GM21390 (cell line): Measurements from ENCODE around the gene EFCAB13.

Experiments used
- ATAC-seq: cut with Tn5 transposase; IDR thresholded peaks from one replicate; pipeline ENCODE4 v1.9.1; 2021; ENCODE audit not compliant: unreplicated experiment

EFCAB13 gene

DNA sequence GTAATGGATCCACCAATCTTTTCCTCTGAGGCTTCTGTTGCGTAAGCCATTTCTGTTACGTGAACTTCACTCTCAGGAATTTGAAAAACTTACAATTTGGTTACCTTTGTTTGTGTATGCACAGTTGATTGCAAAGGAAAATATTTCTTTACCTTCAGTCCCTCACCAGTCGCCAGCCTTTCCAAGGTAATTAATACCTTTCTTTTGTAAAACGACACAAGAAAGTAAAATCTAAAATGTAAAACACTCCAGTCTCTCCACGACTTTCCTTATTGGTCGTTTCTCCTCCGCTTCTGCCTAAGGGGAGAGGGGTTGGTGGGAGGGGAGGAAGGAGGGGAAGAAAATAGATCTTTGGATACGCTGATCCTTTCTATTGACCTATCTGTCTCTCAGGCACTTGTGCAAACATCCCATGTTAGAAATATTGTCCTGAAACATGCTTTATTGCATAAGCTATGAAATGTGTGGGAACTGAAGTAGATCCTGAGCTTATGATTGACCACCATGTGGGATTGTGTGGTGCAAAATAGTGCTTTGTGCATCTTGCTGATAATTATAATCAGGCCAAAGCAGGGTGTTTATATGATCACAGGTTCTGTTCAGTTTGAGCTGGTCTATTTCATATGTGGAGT lies 32.4 kb upstream of the EFCAB13 start:
- no peak for ATAC-seq

GRCh38 chr17:47292206-47292605 lies 31.5 kb upstream of the EFCAB13 start:
- ATAC-seq: no peak

GRCh38 chr17:47295037-47295873 lies 28.5 kb upstream of the EFCAB13 start:
- ATAC-seq: no peak

DNA sequence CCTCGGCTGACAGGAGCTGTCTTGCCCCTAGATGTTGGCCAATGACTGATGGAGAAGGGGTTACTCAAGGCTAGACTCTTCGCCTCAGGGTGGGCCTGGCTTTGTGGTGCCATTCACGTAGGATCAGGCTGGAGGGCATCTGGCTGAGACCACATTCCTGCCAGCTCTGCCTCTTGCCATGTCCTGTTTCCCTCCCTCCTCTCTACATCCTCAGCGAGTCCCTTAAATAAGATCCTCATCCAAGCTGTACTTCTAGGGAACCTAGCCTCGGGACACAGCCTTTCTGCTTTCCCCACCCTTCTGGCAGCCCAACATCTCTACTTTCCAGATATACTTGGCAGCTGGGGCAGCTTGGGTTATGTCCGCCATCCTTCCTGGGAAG lies 27.9 kb upstream of the EFCAB13 start:
- no peak for ATAC-seq

DNA sequence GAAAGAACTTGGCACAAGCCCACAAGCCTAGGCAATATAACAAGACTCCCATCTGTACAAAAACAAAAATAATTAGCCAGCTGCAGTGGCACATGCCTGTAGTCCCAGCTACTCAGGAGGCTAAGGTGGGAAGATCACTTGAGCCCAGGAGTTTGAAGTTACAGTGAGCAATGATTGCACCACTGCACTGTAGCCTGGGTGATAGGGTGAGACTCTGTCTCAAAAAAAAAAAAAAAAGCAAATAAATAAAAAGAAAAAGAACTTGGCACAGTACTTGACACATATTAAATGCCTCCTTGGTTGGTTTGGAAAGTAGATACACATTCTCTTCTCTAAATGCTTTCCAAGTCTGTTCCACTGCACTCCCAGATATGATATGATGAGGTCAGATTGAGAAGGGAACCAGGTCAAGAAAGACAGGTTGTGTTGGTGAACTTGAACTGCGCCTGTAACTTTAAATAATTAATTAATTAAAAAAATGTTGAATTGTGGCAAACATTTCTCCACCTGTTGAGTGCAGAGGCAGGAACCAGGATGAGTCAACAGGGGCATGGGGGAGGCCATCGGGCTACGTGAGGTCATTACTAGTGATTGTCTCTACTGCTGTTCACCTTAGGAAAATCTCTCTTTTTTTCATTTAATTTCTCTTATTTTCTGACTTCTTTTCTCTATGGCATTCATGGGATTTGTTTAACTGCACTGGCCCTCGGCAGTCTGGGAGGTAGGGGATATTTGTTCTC lies 25.9 kb upstream of the EFCAB13 start:
- no peak for ATAC-seq

- no peak for ATAC-seq
Observed at GRCh38 chr17:47298712-47299111, 25.0 kb upstream of the EFCAB13 start.

GRCh38 chr17:47299239-47299910 lies 24.4 kb upstream of the EFCAB13 start:
- no peak for ATAC-seq

DNA sequence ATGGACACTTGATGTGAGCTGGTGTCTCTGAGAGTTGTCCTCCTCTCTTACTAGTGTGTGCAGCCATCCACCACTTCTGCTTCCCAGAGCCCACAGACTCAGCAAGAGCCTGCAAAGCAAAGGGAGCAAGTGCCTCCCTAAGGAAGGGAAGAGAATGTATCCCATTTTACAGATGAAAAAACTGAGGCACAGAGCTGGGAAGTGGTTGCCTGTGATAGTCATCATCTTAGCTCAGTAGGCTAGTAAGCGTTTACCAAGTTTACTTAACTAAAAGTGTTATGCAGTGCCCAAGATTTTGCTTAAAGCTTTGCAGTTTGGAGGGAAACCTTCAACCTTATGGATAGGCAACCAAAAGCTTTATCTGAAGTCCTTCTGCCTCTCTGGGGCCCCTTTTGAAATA lies 23.0 kb upstream of the EFCAB13 start:
- ATAC-seq: no peak

- ATAC-seq: no peak
Observed at GRCh38 chr17:47301161-47301560, 22.6 kb upstream of the EFCAB13 start.

DNA sequence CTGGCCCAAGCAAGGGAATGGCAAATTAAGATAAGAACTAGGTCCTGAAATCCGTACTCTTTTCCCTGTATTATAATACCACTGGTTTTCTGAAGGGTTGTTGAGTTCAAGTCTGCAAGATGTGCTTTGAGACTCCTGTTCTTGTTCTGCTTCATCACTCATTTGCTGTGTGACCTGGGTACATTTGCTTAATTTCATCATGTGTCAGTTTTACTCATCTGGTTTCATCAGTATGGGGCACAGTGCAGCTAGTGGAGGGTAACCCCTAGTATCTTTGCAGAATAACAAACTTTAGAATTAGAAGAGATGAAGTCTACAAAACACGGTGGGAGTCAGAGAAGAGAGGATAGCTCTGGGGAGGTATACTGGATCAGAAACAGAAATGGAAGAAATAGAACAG lies 21.9 kb upstream of the EFCAB13 start:
- ATAC-seq: no peak

DNA sequence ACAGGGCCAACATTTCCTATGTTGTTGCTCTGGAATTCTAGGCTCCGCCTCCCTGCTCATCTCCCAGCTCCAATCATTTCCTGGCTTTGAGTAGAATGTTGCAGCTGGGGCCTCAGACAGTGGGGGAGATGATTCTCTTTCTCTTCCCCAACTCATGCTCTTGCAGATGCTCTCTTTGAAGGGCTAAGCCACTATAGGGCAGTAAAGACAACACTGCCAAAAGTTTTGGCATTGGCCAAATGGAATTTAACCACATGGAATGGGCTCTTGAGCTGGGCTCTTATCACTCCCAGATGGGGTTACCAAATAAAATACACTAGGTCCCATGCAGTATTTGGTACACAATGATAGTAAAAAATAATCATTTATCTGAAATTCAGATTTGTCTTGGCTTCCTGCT lies 19.6 kb upstream of the EFCAB13 start:
- ATAC-seq: no peak

DNA sequence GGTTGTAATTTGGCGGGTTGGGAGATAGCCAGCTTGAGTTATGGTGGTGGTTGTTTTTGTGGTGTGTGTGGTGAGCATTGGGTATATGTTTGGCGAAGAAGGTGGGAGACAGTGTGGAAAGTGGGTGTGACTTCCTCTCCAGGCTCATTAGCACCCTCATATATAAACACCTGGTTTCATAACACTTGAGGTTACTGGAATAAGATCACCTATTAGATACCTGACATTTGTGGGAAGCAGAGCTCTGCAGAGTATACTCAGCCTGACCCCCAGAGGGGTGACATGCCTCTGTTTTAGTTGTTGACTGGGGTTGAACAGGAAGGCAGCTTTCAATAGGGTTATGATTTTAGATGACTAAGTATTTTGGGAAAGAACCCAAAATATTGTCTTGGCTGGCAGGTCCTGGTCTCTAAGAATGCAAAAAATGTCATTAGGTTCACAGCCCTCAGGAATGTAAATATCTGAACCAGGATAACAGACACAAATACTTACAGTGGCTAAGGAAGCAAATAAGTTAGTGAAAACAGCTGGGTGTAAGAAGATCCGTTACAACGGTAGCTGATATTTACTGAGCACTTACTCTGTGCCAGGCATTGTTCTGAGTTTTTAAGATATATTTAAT lies 18.3 kb upstream of the EFCAB13 start:
- no peak for ATAC-seq

DNA sequence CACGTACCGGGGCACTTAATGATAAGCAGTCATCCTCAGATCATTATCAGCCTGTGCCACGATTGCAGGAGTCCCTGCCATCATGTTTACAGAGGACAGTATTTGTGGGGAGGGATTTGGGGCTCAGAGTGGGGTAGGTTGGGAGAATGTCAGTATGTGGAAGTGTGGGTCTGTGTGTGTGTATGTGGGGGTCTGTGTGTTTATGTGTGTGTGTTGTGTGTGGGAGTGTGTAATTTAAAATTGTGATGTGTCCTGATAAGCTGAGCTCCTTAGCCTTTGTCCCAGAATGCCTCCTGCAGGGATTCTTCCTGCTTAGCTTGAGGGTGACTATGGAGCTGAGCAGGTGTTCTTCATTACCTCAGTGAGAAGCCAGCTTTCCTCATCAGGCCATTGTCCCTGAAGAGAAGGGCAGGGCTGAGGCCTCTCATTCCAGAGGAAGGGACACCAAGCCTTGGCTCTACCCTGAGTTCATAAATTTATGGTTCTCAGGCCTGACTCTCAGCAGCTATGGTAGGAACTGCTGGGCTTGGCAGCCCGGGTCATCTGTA lies 13.5 kb upstream of the EFCAB13 start:
- ATAC-seq: no peak

DNA sequence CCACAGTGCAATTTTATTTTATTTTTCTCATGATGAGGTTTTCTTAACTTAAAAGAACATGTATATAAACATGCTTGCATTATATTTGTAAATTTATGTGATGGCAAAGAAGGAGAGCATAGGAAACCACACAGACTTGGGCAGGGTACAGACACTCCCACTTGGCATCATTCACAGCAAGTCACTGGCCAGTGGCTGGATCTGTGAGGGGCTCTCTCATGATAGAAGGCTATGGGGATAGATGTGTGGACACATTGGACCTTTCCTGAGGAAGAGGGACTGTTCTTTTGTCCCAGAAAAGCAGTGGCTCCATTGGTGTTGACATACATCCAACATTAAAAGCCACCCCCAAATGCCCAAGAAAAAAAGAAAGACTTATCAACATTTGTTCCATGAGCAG lies 12.3 kb upstream of the EFCAB13 start:
- ATAC-seq: no peak

DNA sequence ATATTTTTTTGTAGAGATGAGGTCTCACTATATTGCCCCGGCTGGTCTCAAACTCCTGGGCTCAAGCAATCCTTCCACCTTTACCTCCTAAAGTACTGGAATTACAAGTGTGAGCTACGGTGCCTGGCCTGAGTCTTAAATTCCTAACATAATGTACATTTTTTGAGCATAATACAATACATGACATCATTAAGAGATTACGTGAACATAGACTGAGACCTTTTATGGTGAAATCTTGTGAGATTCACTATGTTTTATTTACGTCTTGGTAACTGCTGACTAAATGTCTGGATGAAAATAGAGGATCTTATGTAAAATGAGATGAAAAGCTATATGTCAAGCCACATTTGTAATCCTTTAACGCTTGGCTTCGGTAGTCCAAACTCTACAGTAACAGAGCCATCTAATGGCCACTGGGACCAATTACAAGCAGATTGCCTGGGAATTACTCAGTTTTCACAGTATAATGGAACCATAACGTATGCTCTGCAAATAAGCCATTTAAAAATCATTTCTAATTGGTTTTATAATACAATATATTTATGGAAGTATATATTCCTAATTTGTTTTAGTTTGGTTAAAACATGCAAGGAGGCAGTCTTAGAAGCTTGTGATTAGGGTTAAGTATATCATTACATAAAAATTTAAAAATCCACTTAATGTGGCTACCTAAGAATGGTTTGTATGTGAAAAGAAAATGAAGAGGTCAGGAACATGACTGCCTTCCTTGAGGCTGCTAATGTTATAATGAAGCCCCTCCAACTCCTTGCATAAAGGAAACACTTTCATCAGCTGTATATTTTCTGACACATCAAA lies 8.1 kb upstream of the EFCAB13 start:
- no peak for ATAC-seq

GRCh38 chr17:47316311-47316710 lies 7.4 kb upstream of the EFCAB13 start:
- no peak for ATAC-seq

- ATAC-seq: no peak
Observed at GRCh38 chr17:47317119-47317518, 6.6 kb upstream of the EFCAB13 start.

DNA sequence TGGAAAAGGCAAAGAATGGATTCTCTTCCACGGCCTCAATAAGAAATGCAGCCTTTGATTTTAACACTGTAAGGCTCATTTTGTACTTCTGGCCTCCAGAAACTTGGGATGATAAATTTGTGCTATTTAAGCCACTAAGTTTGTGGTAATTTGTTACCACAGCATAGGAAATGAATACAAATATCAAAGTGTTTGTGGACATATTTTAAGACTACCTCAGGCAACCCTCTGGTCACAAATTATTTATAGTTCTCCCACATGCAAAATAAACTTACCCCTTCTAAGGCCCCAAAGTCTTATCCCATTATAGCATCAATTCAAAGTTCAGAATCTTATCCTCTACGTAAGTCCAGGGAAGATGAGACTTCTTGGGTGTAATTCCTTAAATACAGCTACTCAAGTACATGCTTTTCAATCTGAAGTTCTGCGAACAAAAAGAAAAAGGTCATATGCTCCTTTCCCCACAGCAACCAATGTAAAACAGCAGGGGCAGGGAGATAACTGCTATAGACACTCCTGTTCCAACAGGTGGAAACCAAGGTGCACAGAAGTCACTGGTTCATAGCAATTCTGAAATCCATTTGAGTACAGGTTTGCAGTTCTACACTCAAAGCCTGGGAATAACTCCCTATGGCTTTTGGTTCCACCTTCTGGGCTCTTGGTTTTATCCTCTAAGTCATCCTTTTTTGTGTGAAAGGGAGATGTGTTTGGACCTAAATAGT lies 5.4 kb upstream of the EFCAB13 start:
- no peak for ATAC-seq

- no peak for ATAC-seq
Observed at GRCh38 chr17:47320879-47321502, 2.8 kb upstream of the EFCAB13 start.
